ENCODE data around the gene ALOX15.

GRCh38 chr17:4617590-4618351, 23.7 kb downstream of the ALOX15 start:
- no peak for TF ChIP-seq CTCF (IDR thresholded peaks at IDR 0.05; ENCODE audit: low read depth, low read length, poor library complexity, severe bottlenecking)
- no peak for TF ChIP-seq EZH2phosphoT487 (IDR thresholded peaks at IDR 0.05; ENCODE audit: borderline replicate concordance, low read length)
